Loucy (cell line): Measurements from ENCODE around the gene RSAD1.

Experiments used
- H2AFZ ChIP-seq: fragments of 200-600 bp; sonication (generic); 2 replicates; pipeline ENCODE4 v1.6.0; 2016; ENCODE audit warnings: antibody characterized with exemption, mild to moderate bottlenecking, low read length, moderate library complexity
- H3F3A ChIP-seq: fragments of 200-600 bp; 2 replicates; pipeline ENCODE4 v1.6.0; 2016; ENCODE audit warnings: antibody characterized with exemption, low read depth, mild to moderate bottlenecking
- H3K27me3 ChIP-seq: fragments of 200-600 bp; sonication (generic); 2 replicates; pipeline ENCODE4 v1.6.1; 2014; ENCODE audit warnings: low read length, mild to moderate bottlenecking; ENCODE audit not compliant: insufficient read depth, poor library complexity, severe bottlenecking
- H3K36me3 ChIP-seq: fragments of 200-600 bp; sonication (generic); 2 replicates; pipeline ENCODE4 v1.6.1; 2016; ENCODE audit warnings: low read length; ENCODE audit not compliant: insufficient read depth
- H3K4me1 ChIP-seq: fragments of 200-600 bp; sonication (generic); 2 replicates; pipeline ENCODE4 v1.5.1; 2014; ENCODE audit warnings: low read length, mild to moderate bottlenecking; ENCODE audit not compliant: insufficient read depth, poor library complexity, severe bottlenecking
- H3K4me2 ChIP-seq: fragments of 200-600 bp; sonication (generic); 2 replicates; pipeline ENCODE4 v1.6.0; 2014; ENCODE audit warnings: antibody characterized with exemption, low read length, low read depth, mild to moderate bottlenecking; ENCODE audit not compliant: poor library complexity, severe bottlenecking
- H3K4me3 ChIP-seq: fragments of 200-600 bp; sonication (generic); 2 replicates; pipeline ENCODE4 v1.5.1; 2014; ENCODE audit warnings: low read length, mild to moderate bottlenecking, mixed read lengths; ENCODE audit not compliant: poor library complexity, severe bottlenecking
- H3K79me2 ChIP-seq: fragments of 200-600 bp; sonication (generic); 2 replicates; pipeline ENCODE4 v1.6.1; 2014; ENCODE audit warnings: low read length; ENCODE audit not compliant: insufficient read depth
- H3K9ac ChIP-seq: fragments of 200-600 bp; sonication (generic); 2 replicates; pipeline ENCODE4 v1.6.0; 2014; ENCODE audit warnings: mild to moderate bottlenecking, low read depth, low read length, moderate library complexity; ENCODE audit not compliant: poor library complexity, severe bottlenecking
- H3K9me2 ChIP-seq: fragments of 200-600 bp; sonication (generic); replicated peaks from 2 replicates; pipeline ENCODE4 v1.6.1; 2016; ENCODE audit warnings: low read depth, low read length, mixed read lengths
- H3K9me3 ChIP-seq: fragments of 200-600 bp; sonication (generic); 2 replicates; pipeline ENCODE4 v1.6.1; 2014; ENCODE audit warnings: mild to moderate bottlenecking, antibody characterized with exemption, low read length, low read depth; ENCODE audit not compliant: insufficient read depth
- H4K20me1 ChIP-seq: fragments of 200-600 bp; sonication (generic); 2 replicates; pipeline ENCODE4 v1.6.0; 2014; ENCODE audit warnings: antibody characterized with exemption, low read length, mild to moderate bottlenecking; ENCODE audit not compliant: insufficient read depth, poor library complexity, severe bottlenecking
- EZH2phosphoT487 ChIP-seq: fragments of 200-600 bp; IDR thresholded peaks from 2 replicates; pipeline ENCODE4 v1.6.1; 2018; ENCODE audit warnings: antibody characterized with exemption, mild to moderate bottlenecking, moderate library complexity, borderline replicate concordance
- TF ChIP-seq, protein P1 (sequence below): fragments of 200-600 bp; sonication (generic); conservative IDR thresholded peaks from 2 replicates; pipeline ENCODE4 v1.5.1; 2014; ENCODE audit warnings: mild to moderate bottlenecking, antibody characterized with exemption, low read length

The RSAD1 gene

DNA sequence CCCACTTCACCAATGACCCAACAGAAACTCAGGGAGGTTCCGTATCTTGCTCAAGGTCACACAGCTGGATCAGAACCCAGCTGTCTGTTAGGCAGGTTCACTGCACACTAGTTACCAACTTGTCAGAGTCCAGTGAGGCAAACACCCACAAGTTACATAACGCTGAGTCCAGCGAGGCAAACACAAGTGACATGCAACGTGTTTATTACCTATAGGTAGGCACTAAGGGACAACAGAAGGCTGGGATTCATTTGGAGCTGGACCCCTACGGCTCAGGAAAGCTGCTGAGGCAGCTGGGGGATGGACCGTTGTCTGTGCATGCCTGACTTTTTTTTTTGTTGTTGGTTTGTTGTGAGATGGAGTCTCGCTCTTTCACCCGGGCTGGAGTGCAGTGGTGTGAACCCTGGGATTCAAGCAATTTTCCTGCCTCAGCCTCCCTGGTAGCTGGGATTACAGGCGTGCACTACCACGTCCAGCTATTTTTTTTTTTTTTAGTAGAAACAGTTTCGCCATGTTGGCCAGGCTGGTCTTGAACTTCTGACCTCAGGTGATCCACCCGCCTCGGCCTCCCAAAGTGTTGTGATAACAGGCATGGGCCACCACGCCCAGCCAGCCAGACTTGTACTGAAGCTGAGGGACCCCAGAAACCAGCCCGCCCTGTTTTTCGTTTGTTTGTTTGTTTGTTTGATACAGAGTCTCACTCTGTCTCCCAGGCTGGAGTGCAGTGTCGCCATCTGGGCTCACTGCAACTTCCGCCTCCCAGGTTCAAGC is 1.9 kb upstream of the RSAD1 start:
- peaks cover 4% of the 10 kb centered on the region for H3F3A ChIP-seq
- no peak overlapping the region for H2AFZ ChIP-seq
- peaks cover 17% of the 10 kb centered on the region for H3K4me1 ChIP-seq

DNA sequence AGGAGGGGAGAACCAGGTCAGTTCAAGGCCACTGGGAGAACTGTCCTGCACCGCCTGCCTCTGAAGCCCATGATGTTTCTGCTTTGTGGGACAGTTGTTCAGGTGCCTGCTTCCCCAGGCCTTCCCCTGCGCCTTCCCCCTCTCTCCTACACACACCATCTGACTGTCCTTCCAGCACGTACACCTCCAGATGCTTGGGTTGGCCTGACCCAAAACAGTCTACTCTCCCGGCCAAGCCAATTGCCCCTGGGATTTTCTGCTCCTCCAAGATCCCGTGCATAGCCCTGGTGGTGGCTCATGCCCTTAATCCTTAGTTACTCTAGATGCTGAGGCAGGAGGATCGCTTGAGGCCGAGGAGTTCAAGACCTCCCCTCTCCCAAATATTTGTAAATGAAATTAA is 684 bp upstream of the RSAD1 start:
- Histone ChIP-seq H3K9me3 (no peaks in the 10 kb centered on the region), H3F3A (peaks cover 4% of the 10 kb centered on the region), H3K4me1 (peaks cover 21% of the 10 kb centered on the region), H3K36me3 (no peaks in the 10 kb centered on the region), H4K20me1 (peaks cover 6% of the 10 kb centered on the region), H3K4me3 (peak overlapping the region; percentile 97), H3K9ac (peak overlapping the region; percentile 92), H3K4me2 (peak overlapping the region; percentile 97), H3K9me2 (no peaks in the 10 kb centered on the region), H2AFZ (peak overlapping the region; percentile 99), H3K79me2 (peaks cover 19% of the 10 kb centered on the region; the same call in 1 of the 2 replicates), H3K27me3 (no peaks in the 10 kb centered on the region)
- TF ChIP-seq, protein P1, sequence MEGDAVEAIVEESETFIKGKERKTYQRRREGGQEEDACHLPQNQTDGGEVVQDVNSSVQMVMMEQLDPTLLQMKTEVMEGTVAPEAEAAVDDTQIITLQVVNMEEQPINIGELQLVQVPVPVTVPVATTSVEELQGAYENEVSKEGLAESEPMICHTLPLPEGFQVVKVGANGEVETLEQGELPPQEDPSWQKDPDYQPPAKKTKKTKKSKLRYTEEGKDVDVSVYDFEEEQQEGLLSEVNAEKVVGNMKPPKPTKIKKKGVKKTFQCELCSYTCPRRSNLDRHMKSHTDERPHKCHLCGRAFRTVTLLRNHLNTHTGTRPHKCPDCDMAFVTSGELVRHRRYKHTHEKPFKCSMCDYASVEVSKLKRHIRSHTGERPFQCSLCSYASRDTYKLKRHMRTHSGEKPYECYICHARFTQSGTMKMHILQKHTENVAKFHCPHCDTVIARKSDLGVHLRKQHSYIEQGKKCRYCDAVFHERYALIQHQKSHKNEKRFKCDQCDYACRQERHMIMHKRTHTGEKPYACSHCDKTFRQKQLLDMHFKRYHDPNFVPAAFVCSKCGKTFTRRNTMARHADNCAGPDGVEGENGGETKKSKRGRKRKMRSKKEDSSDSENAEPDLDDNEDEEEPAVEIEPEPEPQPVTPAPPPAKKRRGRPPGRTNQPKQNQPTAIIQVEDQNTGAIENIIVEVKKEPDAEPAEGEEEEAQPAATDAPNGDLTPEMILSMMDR: no peak
- TF ChIP-seq EZH2phosphoT487: no peak

More for the DNA sequence above, 1.9 kb upstream of the RSAD1 start:
- Histone ChIP-seq H3K27me3 (no peaks in the 10 kb centered on the region), H3K4me2 (no peak overlapping the region), H3K9me2 (no peaks in the 10 kb centered on the region), H4K20me1 (peaks cover 6% of the 10 kb centered on the region), H3K36me3 (no peaks in the 10 kb centered on the region), H3K4me3 (no peak overlapping the region), H3K9me3 (no peaks in the 10 kb centered on the region), H3K9ac (no peak overlapping the region), H3K79me2 (peaks cover 14% of the 10 kb centered on the region; the same call in 1 of the 2 replicates)
- no peak for TF ChIP-seq EZH2phosphoT487
- TF ChIP-seq, protein P1: no peak

DNA sequence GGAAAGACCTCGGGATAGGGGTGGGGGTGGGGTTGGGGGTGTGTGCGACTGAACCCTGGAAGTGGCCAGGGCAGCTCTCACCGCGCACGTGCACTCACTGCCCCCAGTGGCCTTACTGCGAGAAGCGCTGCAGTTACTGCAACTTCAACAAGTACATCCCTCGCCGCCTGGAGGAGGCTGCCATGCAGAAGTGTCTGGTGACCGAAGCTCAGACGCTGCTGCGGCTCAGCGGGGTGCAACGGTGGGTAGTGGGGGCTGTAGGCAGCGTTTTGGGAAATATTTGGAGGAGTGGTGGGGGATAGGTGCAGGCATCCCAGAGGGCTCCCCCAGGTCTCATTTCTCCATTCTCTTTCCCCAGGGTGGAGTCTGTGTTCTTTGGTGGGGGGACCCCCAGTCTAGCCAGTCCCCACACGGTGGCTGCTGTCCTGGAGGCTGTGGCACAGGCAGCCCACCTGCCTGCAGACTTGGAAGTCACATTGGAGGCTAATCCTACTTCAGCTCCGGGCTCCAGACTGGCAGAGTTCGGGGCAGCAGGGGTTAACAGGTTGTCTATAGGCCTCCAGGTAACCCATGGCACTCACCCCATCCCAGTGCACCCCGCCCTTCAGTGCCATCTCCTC is 972 bp downstream of the RSAD1 start:
- peaks cover 11% of the 10 kb centered on the region; the same call in 1 of the 2 replicates for H3K36me3 ChIP-seq
- H3K4me1 ChIP-seq: peaks cover 21% of the 10 kb centered on the region
- peak overlapping the region; percentile 97 for H3K4me2 ChIP-seq
- H3K4me3 ChIP-seq: peak overlapping the region; percentile 97
- peak overlapping the region; percentile 94 for H2AFZ ChIP-seq
- TF ChIP-seq EZH2phosphoT487: no peak
- TF ChIP-seq, protein P1: peak; percentile 69
- peak overlapping the region; percentile 92 for H3K9ac ChIP-seq
- H3K27me3 ChIP-seq: no peaks in the 10 kb centered on the region
- H3K9me2 ChIP-seq: no peaks in the 10 kb centered on the region
- no peaks in the 10 kb centered on the region for H3K9me3 ChIP-seq
- H3K79me2 ChIP-seq: peaks cover 19% of the 10 kb centered on the region; the same call in 1 of the 2 replicates
- H3F3A ChIP-seq: peaks cover 4% of the 10 kb centered on the region
- peaks cover 6% of the 10 kb centered on the region for H4K20me1 ChIP-seq
